IPS-20b (cell line): ENCODE measurements around the gene LACRT.

Experiments
- H3K27ac ChIP-seq: one replicate; pipeline ENCODE4 v1.5.1; 2013; ENCODE audit warnings: low read length
- H3K27me3 ChIP-seq: 2 replicates; pipeline ENCODE4 v1.6.1; 2013; ENCODE audit warnings: mild to moderate bottlenecking, low read length, inconsistent platforms; ENCODE audit not compliant: insufficient read depth
- H3K36me3 ChIP-seq: 2 replicates; pipeline ENCODE4 v1.6.1; 2013; ENCODE audit warnings: low read depth, mild to moderate bottlenecking, inconsistent platforms, low read length, moderate library complexity; ENCODE audit not compliant: insufficient read depth
- H3K4me1 ChIP-seq: 2 replicates; pipeline ENCODE4 v1.6.1; 2013; ENCODE audit warnings: mild to moderate bottlenecking, control low read depth, inconsistent platforms, low read length, moderate library complexity; ENCODE audit not compliant: insufficient read depth
- H3K4me3 ChIP-seq: 2 replicates; pipeline ENCODE4 v1.5.1; 2013; ENCODE audit warnings: mild to moderate bottlenecking, low read length, inconsistent platforms
- H3K9ac ChIP-seq: 2 replicates; pipeline ENCODE4 v1.6.1; 2013; ENCODE audit warnings: low read depth, mild to moderate bottlenecking, inconsistent platforms, low read length, moderate library complexity
- H3K9me3 ChIP-seq: 2 replicates; pipeline ENCODE4 v1.6.1; 2013; ENCODE audit warnings: mild to moderate bottlenecking, low read depth, low read length, inconsistent platforms; ENCODE audit not compliant: insufficient read depth

LACRT gene

DNA sequence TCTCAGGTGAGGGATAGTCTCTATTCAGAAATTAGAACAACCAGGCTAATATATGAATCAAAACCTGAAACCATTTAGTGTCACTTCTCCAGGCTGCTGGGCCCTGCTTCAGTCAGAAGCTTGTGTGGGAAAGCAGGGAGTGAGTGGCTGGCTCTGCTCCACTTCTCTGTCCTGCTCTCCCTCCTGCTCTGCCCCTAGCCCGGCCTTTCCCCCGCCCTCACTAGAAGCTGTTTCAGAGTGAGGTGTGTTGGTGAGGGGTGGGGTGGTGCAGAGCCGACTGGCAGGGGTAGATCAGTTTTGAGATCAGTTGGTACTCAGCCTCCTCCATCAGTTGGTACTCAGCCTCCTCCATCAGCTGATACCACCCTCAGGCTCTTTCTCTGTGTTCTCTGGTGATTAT is 39.2 kb downstream of the LACRT start:
- Histone ChIP-seq H3K4me1 (no peaks in the 10 kb centered on the region; the same call in 1 of the 2 replicates), H3K9ac (no peak overlapping the region), H3K27ac (no peak overlapping the region), H3K27me3 (peaks cover 35% of the 10 kb centered on the region), H3K9me3 (no peaks in the 10 kb centered on the region), H3K4me3 (no peak overlapping the region), H3K36me3 (no peaks in the 10 kb centered on the region)

DNA sequence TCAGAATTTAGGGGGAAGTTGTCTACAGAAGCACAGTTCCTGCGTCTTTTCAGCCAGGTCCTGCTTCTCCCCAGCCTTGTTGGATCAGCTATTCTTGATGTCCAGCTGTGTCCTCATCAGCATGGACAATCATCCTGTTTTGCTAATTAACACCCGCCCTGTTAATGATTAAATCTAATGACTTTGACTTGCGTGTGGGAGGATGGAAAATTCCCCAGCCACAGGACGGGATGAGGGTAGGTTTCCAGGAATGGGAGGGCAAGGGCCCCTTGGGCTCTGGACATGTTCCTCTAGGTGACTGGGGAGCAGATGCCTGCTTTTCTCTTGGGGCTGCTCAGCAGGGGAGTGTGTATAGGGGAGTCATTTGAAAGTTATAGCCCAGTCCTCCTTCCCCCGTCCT is 41.0 kb downstream of the LACRT start:
- Histone ChIP-seq H3K27me3 (peaks cover 53% of the 10 kb centered on the region), H3K27ac (no peak overlapping the region), H3K4me1 (peaks cover 9% of the 10 kb centered on the region; the same call in 1 of the 2 replicates), H3K9me3 (no peaks in the 10 kb centered on the region), H3K36me3 (no peaks in the 10 kb centered on the region), H3K4me3 (no peak overlapping the region), H3K9ac (no peak overlapping the region)

DNA sequence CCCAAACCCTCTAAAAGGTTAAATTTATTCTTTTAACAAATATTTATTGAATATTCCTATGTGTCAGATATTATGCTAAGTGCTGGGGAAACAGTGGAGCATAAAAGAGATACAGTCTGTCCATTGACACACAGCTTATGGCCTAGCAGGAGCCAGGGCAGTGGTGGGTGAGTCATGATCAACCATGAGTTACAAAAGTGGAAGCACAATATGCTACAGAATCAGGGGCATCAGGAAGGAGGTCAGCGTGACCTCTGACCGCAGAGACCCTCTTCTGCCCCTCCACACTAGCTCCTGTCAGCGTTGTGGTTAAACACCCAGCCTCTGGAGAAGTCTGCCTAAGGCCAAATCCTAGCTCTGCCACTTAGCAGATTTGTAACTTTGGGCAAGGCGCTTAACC is 41.6 kb downstream of the LACRT start:
- Histone ChIP-seq H3K27me3 (peaks cover 54% of the 10 kb centered on the region), H3K9me3 (no peaks in the 10 kb centered on the region), H3K27ac (no peak overlapping the region), H3K4me3 (no peak overlapping the region), H3K36me3 (no peaks in the 10 kb centered on the region), H3K4me1 (peaks cover 9% of the 10 kb centered on the region; the same call in 1 of the 2 replicates), H3K9ac (no peak overlapping the region)

DNA sequence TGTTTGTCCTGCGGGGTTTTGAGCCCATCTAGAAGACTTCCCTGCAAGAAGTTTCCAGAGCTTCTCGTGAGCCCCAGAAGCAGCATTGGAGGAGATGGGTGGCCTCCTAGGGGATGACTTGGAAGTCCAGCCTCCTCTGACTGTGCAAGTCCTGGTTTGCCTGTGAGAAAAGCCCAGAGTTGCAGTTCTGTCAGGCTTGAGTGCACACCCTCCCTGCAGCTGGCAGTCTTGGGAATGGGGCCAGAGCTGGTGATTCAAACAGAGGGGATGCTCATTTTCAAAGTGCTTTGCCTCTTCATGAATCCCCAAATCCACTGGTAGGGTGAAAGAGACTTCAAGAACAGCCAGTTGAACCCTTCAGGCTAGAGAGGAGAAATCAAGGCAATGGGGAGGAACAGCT is 42.4 kb downstream of the LACRT start:
- Histone ChIP-seq H3K9me3 (no peaks in the 10 kb centered on the region), H3K4me3 (no peak overlapping the region), H3K27ac (no peak overlapping the region), H3K36me3 (no peaks in the 10 kb centered on the region), H3K4me1 (peaks cover 9% of the 10 kb centered on the region; the same call in 1 of the 2 replicates), H3K9ac (no peak overlapping the region), H3K27me3 (peaks cover 63% of the 10 kb centered on the region)

DNA sequence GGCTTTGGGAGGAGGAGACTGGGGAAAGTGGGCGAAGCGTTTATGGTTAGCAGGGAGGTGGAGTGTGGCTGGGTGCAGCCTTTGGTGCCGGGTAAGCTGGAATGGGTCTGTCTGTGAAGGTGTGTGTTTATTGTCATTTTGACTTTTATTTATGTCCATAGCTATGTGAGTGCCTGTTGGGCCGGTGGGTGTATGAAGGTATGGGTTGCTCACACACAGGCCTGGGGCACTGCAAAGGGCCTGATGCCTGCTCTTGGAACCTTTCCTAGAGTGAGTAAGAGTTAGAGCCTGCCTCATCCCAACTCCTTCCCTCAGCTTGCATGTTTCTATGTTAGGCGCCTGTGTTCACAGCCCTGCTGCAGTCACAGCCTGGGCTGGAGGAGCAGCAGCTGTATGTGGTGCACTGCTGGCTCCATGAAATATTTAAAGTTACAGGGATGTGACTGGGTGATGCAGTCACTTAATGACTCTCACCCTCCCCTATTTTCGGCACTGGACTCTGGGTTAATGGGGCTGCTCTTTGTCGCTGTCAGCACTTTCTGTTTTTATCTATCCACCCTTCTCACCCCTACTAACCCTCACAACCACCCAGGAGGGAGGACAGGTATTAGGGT is 43.6 kb downstream of the LACRT start:
- Histone ChIP-seq H3K27me3 (peaks cover 75% of the 10 kb centered on the region), H3K4me1 (peaks cover 9% of the 10 kb centered on the region; the same call in 1 of the 2 replicates), H3K9ac (no peak overlapping the region), H3K4me3 (no peak overlapping the region), H3K27ac (no peak overlapping the region), H3K36me3 (no peaks in the 10 kb centered on the region), H3K9me3 (no peaks in the 10 kb centered on the region)

DNA sequence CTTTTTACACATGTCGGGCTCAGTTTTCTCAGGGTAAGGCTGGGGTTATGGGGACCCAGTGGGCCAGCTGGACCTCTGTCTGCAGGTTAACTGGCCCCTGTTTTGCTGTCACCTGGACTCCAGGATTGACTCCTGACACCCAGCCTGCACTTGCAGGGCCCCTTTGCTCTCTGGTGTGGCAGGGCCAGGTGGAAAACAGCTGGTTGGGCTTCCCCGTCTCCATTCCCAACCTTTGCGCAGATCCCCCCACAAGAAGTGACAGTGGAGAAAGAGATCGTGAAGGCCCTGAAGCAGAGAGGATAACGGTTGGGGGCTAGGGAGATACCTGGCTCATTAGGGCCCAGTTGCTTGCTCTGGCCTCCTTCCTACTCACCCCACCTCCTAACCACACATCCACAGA is 44.7 kb downstream of the LACRT start:
- Histone ChIP-seq H3K4me1 (peaks cover 9% of the 10 kb centered on the region; the same call in 1 of the 2 replicates), H3K4me3 (no peak overlapping the region), H3K9ac (no peak overlapping the region), H3K36me3 (no peaks in the 10 kb centered on the region), H3K27me3 (peaks cover 67% of the 10 kb centered on the region), H3K27ac (no peak overlapping the region), H3K9me3 (no peaks in the 10 kb centered on the region)

DNA sequence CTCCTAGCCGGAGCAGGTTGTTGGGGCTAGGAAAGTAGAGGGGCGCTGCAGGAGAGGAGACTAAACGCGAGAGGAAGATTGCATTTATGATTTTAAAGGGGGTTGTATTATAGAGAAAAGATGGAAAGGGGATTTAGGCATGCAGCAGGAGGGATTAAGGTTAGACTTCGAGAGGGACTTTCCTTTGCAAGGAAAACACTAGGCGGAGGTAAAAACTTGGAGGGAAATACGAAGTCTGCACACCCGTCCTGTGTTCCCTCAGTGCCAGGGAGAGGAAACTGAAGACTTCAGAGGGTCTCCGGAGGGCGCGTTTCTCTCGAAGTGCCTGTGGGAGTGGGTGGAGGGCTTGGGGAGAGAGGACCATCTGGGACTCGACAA is 45.8 kb downstream of the LACRT start:
- Histone ChIP-seq H3K27ac (no peak overlapping the region), H3K9ac (no peak overlapping the region), H3K36me3 (no peaks in the 10 kb centered on the region), H3K27me3 (peaks cover 63% of the 10 kb centered on the region), H3K4me3 (peak overlapping the region; percentile 72), H3K4me1 (peaks cover 10% of the 10 kb centered on the region; the same call in 1 of the 2 replicates), H3K9me3 (no peaks in the 10 kb centered on the region)

DNA sequence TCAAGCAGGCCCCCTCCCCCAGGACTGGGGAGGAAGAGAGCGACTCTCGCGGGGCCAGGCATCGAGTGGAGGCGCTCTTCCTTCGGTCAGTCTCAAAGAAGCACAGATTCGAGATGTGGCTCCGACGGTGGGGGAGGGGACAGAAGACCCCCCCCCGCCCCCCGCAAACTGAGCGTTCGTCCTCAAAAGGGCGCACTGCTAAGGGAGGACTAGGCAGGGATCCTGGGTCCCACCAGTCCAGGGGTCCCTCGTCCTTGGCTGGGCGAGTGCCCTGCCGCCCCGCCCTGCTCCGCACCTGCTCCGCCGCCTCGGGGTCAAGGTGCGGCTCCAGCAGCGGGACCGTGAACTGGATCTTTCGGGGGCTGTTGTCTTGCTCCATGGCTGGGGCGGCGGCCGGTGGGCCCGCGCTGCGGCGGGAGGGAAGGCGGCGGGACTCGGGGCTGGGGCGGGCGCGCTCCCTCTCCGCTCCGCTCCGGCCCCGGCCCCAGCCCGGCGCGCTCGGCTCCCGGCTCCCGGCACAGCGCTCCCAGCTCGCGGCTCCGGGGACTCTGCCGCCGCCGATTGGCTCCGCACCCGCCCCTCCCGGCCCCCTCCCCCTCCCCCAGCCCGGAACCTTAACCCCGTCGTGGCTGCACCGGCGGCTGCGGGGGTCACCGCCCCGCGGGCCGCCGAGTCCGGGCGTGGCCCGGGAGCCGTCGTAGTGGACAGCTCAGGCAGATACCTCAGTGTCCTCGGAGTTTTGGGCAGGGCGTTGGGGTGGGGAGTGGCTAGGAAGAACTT is 46.4 kb downstream of the LACRT start, which contains the start of gene PPP1R1A:
Gene PPP1R1A, minus strand, starts transcription at position 550 of the 780 bp plus-strand sequence. Its CDS starts 171 bp downstream, at position 379.
- Histone ChIP-seq H3K4me1 (peaks cover 12% of the 10 kb centered on the region; the same call in 1 of the 2 replicates), H3K4me3 (peak within 1 kb of the TSS; percentile 80), H3K9me3 (no peaks in the 10 kb centered on the region), H3K27me3 (peaks cover 63% of the 10 kb centered on the region), H3K36me3 (no peaks in the 10 kb centered on the region), H3K27ac (no peak within 1 kb of the TSS), H3K9ac (peak within 1 kb of the TSS; percentile 45)

DNA sequence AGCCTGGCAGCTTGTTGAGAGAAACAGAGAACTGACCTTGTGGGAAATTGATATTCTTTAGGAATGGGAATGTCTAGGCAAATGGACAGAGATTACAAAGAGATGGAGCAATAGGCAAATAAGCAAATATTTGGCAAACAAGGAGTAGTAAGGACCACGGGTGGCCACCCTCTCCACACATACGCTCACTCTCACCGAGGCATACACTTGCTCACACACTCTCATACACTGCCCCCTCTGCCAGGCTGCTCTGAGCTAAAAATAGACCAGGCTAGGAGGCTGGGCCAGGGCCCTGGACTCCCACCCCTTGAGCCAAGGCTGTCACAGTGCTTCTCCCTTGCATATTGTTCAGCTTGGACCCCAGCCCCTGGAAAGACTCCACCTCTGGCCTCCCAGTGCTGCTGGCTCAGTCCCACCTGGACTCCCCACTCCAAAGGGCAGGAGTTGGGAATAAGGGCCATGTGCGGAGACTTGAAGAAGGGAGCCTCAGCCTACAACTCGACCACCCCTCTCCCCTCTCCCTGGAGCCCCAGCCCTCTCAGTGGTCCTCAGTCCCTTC is 47.3 kb downstream of the LACRT start:
- H3K27ac ChIP-seq: no peak overlapping the region
- H3K4me1 ChIP-seq: peaks cover 12% of the 10 kb centered on the region; the same call in 1 of the 2 replicates
- H3K4me3 ChIP-seq: peak overlapping the region; percentile 80
- H3K9me3 ChIP-seq: no peaks in the 10 kb centered on the region
- H3K36me3 ChIP-seq: peaks cover 3% of the 10 kb centered on the region
- H3K27me3 ChIP-seq: peaks cover 60% of the 10 kb centered on the region
- peak overlapping the region; percentile 45 for H3K9ac ChIP-seq

DNA sequence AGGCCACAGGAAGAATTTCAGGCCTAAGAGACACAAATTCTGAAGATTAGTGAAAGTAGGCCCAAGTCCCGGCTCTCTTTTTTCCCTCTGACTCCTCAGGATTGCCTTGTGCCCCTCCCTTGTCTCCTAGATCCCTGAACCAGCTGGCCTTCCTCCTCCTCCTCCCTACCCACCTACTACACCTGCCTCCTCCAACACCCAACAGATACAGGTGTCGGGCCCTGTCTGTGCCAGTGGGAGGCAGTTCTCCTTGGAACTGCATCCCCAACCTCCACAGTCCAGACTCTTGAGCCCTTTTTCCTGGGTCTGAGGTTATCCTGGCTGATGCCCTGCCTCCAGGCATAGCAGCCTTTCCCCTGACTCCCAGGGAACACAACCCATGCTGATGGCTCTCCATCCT is 48.1 kb downstream of the LACRT start:
- Histone ChIP-seq H3K27ac (no peak overlapping the region), H3K4me1 (peaks cover 12% of the 10 kb centered on the region; the same call in 1 of the 2 replicates), H3K27me3 (peaks cover 53% of the 10 kb centered on the region), H3K9ac (no peak overlapping the region), H3K9me3 (no peaks in the 10 kb centered on the region), H3K36me3 (peaks cover 6% of the 10 kb centered on the region), H3K4me3 (no peak overlapping the region)

DNA sequence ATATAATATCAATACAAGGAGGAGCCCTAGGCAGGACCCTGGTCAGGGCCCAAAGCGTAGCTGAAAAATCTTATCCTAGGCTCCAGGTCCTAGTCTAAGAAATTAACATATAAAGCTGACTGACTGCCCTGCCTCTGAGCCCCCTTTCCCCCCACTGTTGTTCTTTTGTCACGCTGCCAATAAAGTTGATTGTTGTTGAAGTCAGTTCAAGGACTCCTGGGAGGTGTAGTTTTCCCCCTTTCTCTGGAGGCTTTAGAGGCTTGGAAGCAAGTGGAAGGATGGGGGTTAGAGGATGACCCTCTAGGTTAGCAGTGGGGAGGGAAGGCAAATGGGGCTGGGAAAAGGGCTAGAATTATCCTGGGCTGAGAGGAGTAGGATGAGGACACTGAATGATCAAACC is 49.5 kb downstream of the LACRT start:
- Histone ChIP-seq H3K27me3 (peaks cover 39% of the 10 kb centered on the region), H3K36me3 (peaks cover 6% of the 10 kb centered on the region), H3K9ac (no peak overlapping the region), H3K4me3 (no peak overlapping the region), H3K9me3 (no peaks in the 10 kb centered on the region), H3K27ac (no peak overlapping the region), H3K4me1 (peaks cover 12% of the 10 kb centered on the region; the same call in 1 of the 2 replicates)
